HEK293 (cell line): ENCODE measurements around the gene KIRREL3.

ENCODE experiments used
- CTCF ChIA-PET: fragments of 350-600 bp; formaldehyde crosslinking; extraction: SDS; loops from one replicate; lab custom pipeline; 2021; ENCODE audit warnings: antibody characterized with exemption; lab: Yijun Ruan, JAX
- POLR2A ChIA-PET: fragments of 300-600 bp; formaldehyde crosslinking; extraction: SDS; loops from one replicate; lab custom pipeline; 2020; ENCODE audit warnings: antibody characterized with exemption, inconsistent platforms; lab: Yijun Ruan, JAX
- H3K27ac ChIP-seq: fragments of 200-500 bp; sonication (Bioruptor generic); 2 replicates; pipeline ENCODE4 v1.5.1; 2014; ENCODE audit warnings: low read depth, low read length, control low read depth, inconsistent platforms; ENCODE audit errors: extremely low read depth
- H3K36me3 ChIP-seq, 2 experiments: fragments of 200-500 bp in 1 of 2; sonication (Bioruptor generic) in 1 of 2; 1 replicate in 1 of 2; 2 replicates in 1 of 2; pipeline ENCODE4 v1.5.1; 2014 to 2017; ENCODE audit warnings: inconsistent platforms in 2 of 2, low read length in 2 of 2; ENCODE audit not compliant: control insufficient read depth in 2 of 2, insufficient read depth in 1 of 2
- H3K4me1 ChIP-seq: fragments of 200-500 bp; sonication (Bioruptor generic); 2 replicates; pipeline ENCODE4 v1.5.1; 2014; ENCODE audit warnings: mild to moderate bottlenecking, low read length, inconsistent platforms; ENCODE audit not compliant: control insufficient read depth, insufficient read depth
- H3K4me3 ChIP-seq: 2 replicates; pipeline ENCODE4 v1.5.1; 2011; ENCODE audit warnings: low read depth, mild to moderate bottlenecking, control low read depth, low read length, moderate library complexity
- H3K9me3 ChIP-seq: fragments of 200-500 bp; sonication (Bioruptor generic); 2 replicates; pipeline ENCODE4 v1.5.1; 2014; ENCODE audit warnings: low read depth, low read length, inconsistent platforms; ENCODE audit not compliant: control insufficient read depth, insufficient read depth
- BCL6B ChIP-seq: fragments of 450-650 bp; formaldehyde crosslinking; IDR thresholded peaks from 2 replicates; pipeline ENCODE4 v1.5.1; 2017; ENCODE audit warnings: missing biosample characterization, missing genetic modification characterization
- INSM2 ChIP-seq: fragments of 450-650 bp; formaldehyde crosslinking; IDR thresholded peaks from 2 replicates; pipeline ENCODE4 v1.5.1; 2016; ENCODE audit warnings: missing biosample characterization, missing genetic modification characterization
- MYNN ChIP-seq: fragments of 450-650 bp; formaldehyde crosslinking; IDR thresholded peaks from 2 replicates; pipeline ENCODE4 v1.5.1; 2016; ENCODE audit warnings: missing biosample characterization, missing genetic modification characterization, borderline replicate concordance
- PRDM1 ChIP-seq: fragments of 450-650 bp; formaldehyde crosslinking; IDR thresholded peaks from 2 replicates; pipeline ENCODE4; 2016; ENCODE audit warnings: missing biosample characterization, missing genetic modification characterization
- ZBTB20 ChIP-seq: fragments of 450-650 bp; formaldehyde crosslinking; IDR thresholded peaks from 2 replicates; pipeline ENCODE4 v1.5.1; 2016; ENCODE audit warnings: missing biosample characterization, missing genetic modification characterization
- ZNF146 ChIP-seq: fragments of 450-650 bp; formaldehyde crosslinking; IDR thresholded peaks from 2 replicates; pipeline ENCODE4 v1.5.1; 2016; ENCODE audit warnings: missing biosample characterization, missing genetic modification characterization
- ZNF473 ChIP-seq: fragments of 450-650 bp; formaldehyde crosslinking; IDR thresholded peaks from 2 replicates; pipeline ENCODE4 v1.5.1; 2017; ENCODE audit warnings: missing biosample characterization, missing genetic modification characterization
- ZNF488 ChIP-seq: fragments of 450-650 bp; formaldehyde crosslinking; IDR thresholded peaks from 2 replicates; pipeline ENCODE4 v1.5.1; 2016; ENCODE audit warnings: missing biosample characterization, missing genetic modification characterization
- ZNF501 ChIP-seq: fragments of 450-650 bp; formaldehyde crosslinking; IDR thresholded peaks from 2 replicates; pipeline ENCODE4 v1.5.1; 2016; ENCODE audit warnings: missing biosample characterization, missing genetic modification characterization
- ZNF530 ChIP-seq: fragments of 450-650 bp; formaldehyde crosslinking; IDR thresholded peaks from 2 replicates; pipeline ENCODE4 v1.5.1; 2016; ENCODE audit warnings: low read depth, missing biosample characterization, missing genetic modification characterization
- ZNF561 ChIP-seq: fragments of 450-650 bp; IDR thresholded peaks from 2 replicates; pipeline ENCODE4 v1.5.1; 2018; ENCODE audit warnings: missing biosample characterization, missing genetic modification characterization, borderline replicate concordance
- ZNF792 ChIP-seq: fragments of 450-650 bp; formaldehyde crosslinking; IDR thresholded peaks from 2 replicates; pipeline ENCODE4 v1.5.1; 2016; ENCODE audit warnings: missing biosample characterization, missing genetic modification characterization
- ZNF843 ChIP-seq: fragments of 450-650 bp; formaldehyde crosslinking; IDR thresholded peaks from 2 replicates; pipeline ENCODE4 v1.5.1; 2016; ENCODE audit warnings: missing biosample characterization, missing genetic modification characterization
- ZSCAN5A ChIP-seq: fragments of 450-650 bp; formaldehyde crosslinking; IDR thresholded peaks from 2 replicates; pipeline ENCODE4 v1.5.1; 2016; ENCODE audit warnings: missing biosample characterization, missing genetic modification characterization
- TF ChIP-seq, protein P1 (sequence below): fragments of 450-650 bp; IDR thresholded peaks from 2 replicates; pipeline ENCODE4 v1.5.1; 2018; ENCODE audit warnings: missing biosample characterization, mild to moderate bottlenecking, missing genetic modification characterization

Gene KIRREL3

GRCh38 chr11:126636911-126637794 lies 363.4 kb downstream of the KIRREL3 start:
- Histone ChIP-seq H3K36me3 (no peaks in the 10 kb centered on the region), H3K9me3 (no peaks in the 10 kb centered on the region), H3K27ac (no peak overlapping the region), H3K4me3 (no peak overlapping the region), H3K4me1 (no peaks in the 10 kb centered on the region)
- ChIA-PET CTCF (interaction anchor here (1.1 to 1.6 kb wide), 2 partner anchors 31 to 194 kb away, joined by 4 read pairs; no protein-coding TSS in a partner anchor), POLR2A (no interaction called here)
- TF ChIP-seq ZNF843 (tag by site-specific recombination) (no peak), ZNF501 (tag by site-specific recombination) (no peak), PRDM1 (tag by site-specific recombination) (no peak), ZNF530 (no peak), ZNF473 (tag by site-specific recombination) (no peak), ZNF792 (tag by site-specific recombination) (no peak), INSM2 (tag by site-specific recombination) (no peak), ZBTB20 (tag by site-specific recombination) (no peak), MYNN (no peak), ZSCAN5A (tag by site-specific recombination) (no peak), ZNF488 (tag by site-specific recombination) (no peak), ZNF146 (no peak), BCL6B (no peak)
- TF ChIP-seq, protein P1, sequence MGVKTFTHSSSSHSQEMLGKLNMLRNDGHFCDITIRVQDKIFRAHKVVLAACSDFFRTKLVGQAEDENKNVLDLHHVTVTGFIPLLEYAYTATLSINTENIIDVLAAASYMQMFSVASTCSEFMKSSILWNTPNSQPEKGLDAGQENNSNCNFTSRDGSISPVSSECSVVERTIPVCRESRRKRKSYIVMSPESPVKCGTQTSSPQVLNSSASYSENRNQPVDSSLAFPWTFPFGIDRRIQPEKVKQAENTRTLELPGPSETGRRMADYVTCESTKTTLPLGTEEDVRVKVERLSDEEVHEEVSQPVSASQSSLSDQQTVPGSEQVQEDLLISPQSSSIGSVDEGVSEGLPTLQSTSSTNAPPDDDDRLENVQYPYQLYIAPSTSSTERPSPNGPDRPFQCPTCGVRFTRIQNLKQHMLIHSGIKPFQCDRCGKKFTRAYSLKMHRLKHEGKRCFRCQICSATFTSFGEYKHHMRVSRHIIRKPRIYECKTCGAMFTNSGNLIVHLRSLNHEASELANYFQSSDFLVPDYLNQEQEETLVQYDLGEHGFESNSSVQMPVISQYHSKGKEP (tag by site-specific recombination), result no peak

GRCh38 chr11:126635511-126635910 lies 365.1 kb downstream of the KIRREL3 start:
- H3K9me3 ChIP-seq, result no peaks in the 10 kb centered on the region
- no peak for TF ChIP-seq ZNF561 (tag by site-specific recombination)
- TF ChIP-seq, all 188 proteins: peak for 0
- Histone ChIP-seq H3K36me3 (no peaks in the 10 kb centered on the region), H3K27ac (no peak overlapping the region), H3K4me3 (no peak overlapping the region), H3K4me1 (no peaks in the 10 kb centered on the region)
- CTCF ChIA-PET, result interaction anchor here (0.6 to 1.0 kb wide), 2 partner anchors 29 to 1813 kb away, joined by 3 to 4 read pairs; no protein-coding TSS in a partner anchor
- POLR2A ChIA-PET, result no interaction called here
